NCI-H146 treated with DMSO at 0.1 percent for 48 hours (cell line): ENCODE results near the gene SLC6A12.

Experiments
- DNase-seq: peaks from one replicate; lab custom pipeline; 2025; ENCODE audit not compliant: unreplicated experiment; lab: John Stamatoyannopoulos, UW

Gene SLC6A12

DNA sequence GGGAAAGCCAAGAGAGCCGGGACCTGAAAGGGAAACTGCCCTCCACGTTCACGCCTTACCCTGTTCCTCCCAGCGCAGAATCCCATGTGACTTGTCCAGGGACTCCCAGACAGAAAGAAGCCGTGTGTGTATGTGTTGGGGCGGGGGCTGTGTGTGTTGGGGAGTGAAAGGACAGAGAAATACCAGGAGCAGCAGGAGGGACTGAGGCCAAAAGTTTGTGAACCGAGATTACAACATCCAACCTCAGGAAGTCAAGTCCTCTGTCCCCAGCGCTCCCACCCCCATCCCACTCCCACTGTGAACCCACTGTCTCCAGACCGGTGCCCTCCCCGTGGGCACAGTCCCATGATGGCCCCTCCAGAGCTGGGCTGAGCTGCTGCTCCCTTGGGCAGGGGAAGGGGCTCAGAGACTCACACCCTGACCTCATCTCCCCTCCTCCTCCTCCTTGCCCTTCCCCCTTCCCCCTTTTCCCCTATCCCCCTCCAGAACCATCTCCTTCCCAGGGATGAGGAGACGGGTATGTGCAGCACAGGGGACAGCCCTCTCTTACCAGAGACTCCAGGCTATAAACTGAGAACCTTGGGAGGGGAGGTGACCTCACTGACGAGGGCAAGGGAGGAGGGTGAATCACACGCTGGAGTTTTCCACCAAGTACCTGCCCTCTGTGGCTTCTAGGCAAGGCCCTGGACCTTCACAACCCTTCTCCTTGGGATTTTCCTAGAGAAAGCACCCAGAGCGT is at the start of gene SLC6A12:
Gene SLC6A12 (minus strand): TSS at position 155 of the 739 bp plus-strand sequence. CDS start 4,171 bp downstream, outside the sequence.
- DNase-seq = no peak

DNA sequence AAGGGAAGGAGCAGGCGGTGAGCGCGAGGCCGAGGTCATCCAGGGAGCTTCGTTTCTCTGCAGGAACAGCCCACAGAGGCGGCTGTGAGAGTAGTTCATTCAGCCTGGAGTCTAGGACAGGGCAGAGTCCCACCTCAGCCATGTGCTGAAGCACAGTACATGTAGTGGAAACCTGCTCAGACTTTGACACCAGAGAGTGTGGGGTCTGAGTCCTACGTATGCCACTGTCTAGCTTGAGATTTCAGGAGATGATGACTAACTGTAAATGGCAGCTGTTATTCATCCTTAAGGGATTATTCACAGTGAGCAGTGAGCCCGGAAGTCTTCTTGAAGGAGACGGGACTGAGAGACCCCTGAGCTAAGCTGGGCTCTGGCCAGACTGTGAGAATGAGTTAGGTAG is 49.6 kb upstream of the SLC6A12 start:
- DNase-seq = no peak

DNA sequence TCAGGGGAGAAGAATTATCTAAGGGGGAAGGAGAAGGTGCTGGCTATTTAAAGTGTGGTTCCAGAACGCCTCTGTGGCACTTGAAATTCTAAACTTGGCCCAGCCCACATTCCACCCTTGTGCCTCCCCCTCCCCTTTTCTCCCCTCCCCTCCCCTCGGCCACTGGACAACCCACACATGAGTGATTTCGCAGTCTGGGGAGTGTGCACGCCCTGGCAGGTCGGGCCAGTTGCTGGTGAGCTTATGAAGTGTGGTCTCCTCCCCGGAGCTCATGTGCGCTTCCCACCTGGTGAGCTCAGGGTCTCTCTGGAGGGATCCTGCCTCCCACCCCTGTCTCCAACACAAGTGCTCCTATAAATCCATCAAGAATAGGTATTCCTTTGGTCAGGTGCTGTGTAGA is 48.9 kb upstream of the SLC6A12 start, which contains the start of gene SLC6A13:
Gene SLC6A13 (minus strand): TSS at position 20 of the 400 bp plus-strand sequence. CDS start 2,784 bp downstream, outside the sequence.
- DNase-seq = no peak

DNA sequence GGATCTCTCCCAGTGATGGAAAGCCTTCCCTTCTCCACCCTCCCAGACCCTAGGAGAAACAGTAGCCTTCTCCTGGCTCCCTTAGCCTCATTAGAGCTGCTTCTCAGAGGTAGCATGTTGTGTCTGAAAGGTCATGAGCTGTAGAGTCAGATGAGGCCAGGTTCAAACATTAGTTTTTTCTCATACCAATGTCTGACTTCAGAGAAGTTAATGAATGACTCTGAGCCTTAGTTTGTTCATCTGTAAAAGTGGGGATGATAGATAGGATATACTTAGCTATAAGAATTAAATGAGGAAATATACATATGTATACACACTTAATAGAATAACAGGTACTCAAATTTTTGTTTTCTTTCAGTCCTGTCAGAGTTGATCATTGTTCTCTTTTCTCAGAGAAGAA is 48.2 kb upstream of the SLC6A12 start:
- no peak for DNase-seq

DNA sequence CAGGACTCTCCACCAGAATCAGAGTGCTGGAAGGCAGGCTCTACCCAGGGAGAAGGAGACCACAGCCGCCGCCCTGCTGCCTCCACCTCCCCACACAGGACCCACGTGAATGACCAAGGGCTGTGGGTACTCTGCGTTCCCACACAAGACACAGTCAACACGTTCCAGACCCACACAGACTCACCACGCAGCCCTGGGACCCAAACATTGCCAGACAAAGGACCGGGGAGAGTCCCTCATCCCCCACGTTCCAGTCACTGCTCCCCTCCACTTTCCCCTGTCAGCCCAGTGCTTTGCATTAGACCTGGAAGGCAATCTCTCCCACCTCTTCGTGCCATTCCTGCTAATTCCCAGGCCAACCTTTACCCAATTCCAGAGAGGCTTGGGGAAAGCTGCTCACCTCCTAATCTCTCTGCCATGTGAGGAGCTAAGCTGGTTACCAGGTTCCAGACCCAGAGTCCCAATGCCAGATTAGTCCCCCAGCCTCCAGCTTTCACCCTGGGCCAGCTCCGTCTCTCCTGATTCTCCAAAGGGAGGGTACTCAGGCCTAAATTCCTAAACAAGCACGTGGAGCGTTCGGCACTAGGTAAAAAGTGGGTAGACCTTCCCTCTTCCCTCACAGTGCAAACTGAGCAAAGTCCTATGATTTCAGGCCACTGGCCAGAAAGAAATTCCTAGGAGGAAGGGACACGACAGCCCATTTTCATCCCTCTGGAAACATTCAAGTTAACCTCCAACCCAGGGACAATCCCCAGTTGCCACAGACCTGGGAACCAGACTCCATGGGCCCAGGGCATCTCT is 43.8 kb upstream of the SLC6A12 start:
- DNase-seq = no peak

DNA sequence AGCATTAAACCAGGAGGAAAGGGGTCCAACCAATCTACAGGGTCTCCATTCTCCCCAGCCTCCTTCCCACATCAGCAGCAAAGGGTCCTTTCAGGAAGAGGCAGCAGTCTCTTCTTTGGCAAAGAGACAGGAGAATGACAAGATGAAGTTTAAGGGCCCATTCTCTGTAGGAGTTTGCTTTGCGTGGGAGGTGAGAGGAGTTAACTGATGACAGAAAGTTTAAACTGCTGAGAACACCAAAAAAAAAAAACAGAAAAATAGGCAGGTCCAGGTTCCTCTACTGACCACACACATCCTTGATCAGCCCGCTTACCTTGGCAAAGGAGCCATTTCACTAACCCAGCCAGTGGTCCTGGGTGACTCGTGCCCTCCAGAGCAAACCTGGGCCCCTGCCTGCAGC is 43.0 kb upstream of the SLC6A12 start:
- DNase-seq = no peak

DNA sequence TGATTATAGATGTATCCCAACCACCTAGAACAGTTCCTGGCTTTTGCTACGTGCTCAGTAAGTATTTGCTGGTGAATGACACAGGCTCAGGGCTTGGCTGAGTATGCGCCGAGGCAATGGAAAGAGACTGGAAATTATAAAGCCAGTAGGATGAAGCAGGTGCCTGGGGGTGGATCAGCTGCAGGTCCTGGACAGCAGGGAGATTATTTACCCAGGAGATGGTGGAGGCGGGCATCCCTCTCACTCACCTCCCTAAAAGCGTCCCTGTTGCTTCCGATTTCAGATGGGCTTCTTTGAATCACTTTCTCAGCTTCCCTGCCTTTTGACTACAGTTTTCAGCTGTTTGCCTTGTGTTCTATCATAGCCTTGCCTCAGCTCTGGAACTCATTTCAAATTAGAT is 42.3 kb upstream of the SLC6A12 start:
- no peak for DNase-seq

DNA sequence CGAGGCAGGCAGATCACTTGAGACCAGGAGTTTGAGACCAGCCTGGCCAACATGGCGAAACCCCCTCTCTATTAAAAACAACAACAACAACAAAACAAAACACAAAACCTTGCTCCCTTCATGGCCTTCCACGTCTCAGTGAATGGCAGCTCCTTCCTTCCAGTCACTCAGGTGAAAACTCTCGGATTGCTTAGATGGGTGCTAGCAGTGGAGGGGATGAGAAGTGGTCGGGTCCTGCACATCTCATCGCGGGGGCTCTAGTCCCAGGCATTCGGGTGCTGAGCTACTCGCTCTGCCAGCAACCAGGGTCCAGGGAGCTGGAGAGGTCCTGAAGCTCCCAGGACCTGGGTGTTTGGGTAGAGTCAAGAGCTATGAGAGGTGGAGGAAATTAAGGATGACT is 41.0 kb upstream of the SLC6A12 start:
- DNase-seq = no peak

DNA sequence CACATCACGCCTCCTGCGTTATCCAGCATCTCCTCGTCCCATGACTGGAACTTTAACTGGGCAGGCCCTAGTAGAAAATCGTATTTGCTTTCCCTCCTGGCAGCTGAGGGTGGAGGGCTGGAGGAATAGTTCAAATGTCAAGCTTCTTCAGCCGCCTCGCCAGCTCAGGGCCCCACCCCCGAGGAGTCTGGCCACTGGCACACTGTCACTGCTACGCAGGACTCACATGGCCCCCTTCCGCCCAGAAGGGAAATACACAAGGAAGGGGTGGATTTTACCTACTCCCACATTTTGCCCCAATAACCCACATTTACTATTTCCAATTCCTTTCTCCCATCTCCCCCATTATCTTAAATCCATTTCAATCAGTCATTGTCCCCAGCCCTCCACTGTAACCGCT is 40.1 kb upstream of the SLC6A12 start:
- no peak for DNase-seq

GRCh38 chr12:253116-253831 is 39.3 kb upstream of the SLC6A12 start:
- no peak for DNase-seq

- peak; percentile 15 for DNase-seq
These were observed 38.7 kb upstream of the SLC6A12 start for GRCh38 chr12:252636-253035.

DNA sequence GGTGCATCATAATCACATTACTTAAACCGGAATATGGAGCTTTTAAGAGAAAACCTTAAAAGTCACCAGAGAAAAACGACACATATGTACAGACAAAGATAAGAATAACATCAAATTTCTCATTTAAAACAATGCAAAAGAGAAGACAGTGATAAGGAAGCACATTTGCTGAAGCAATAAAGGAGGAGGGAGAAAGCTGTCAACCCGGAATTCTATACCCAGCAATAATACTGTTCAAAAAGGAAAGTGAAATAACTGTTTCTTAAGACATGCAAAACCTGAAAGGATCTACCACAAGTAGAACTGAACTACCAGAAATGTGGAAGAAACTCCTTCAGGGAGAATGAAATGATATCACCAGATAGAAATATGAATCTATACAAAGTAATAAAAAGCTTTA is 33.3 kb upstream of the SLC6A12 start:
- no peak for DNase-seq

- DNase-seq = no peak
These were observed 29.4 kb upstream of the SLC6A12 start for GRCh38 chr12:243381-243780.

GRCh38 chr12:242496-242895 is 28.5 kb upstream of the SLC6A12 start:
- DNase-seq = no peak

DNA sequence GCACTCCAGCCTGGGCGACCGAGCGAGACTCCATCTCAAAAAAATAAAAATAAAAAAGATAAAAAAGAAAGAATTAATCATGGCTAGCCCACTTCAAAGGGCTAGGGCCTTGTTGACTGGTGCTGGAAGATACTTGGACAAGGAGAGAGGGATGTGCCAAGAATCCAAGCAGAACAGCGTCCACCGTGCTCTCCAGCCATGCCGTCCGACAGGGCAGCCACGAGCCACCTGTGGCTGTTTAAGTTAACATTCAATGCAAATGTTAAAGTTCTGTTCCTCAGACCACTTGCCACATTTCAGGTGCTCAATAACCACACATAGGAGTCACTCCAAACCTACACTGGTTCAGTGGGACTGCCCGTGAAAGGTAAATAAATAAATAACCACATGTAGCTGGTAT is 27.3 kb upstream of the SLC6A12 start:
- DNase-seq = no peak

- no peak for DNase-seq
These were observed 26.6 kb upstream of the SLC6A12 start for GRCh38 chr12:240566-240965.

GRCh38 chr12:238736-239398 is 24.9 kb upstream of the SLC6A12 start:
- no peak for DNase-seq

DNA sequence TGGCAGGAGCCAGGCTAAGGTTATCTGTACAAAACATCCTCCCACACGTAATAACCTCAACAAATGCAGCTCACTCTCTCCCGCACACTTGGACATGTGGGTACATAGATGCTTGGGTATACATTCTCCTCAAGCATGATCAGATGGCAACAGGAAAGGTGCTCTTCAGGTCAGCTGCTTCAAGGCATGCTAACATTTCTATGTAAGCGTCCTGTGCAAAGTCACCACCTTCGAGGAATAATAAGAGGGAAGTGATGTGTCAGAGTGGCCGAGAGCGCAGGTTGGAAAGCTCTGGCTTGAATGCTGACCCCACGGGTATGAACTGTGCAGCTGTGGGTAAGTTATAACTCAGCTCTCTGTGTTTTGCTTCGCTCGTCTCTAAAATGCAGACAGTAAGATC is 24.2 kb upstream of the SLC6A12 start:
- no peak for DNase-seq

- no peak for DNase-seq
These were observed 23.3 kb upstream of the SLC6A12 start for GRCh38 chr12:237026-237815.

- no peak for DNase-seq
These were observed 22.5 kb upstream of the SLC6A12 start for GRCh38 chr12:236445-236844.
